Fibroblast of villous mesenchyme (primary cell): Measurements from ENCODE around the gene RGS19. TPM values are rescaled to one million over a fixed set of nuclear protein-coding genes. Genes with fewer than 3 reads are reported as not detected.

Experiments used
- DNase-seq: peaks from one replicate; pipeline ENCODE4 v3.0.0-alpha.2; 2010; ENCODE audit warnings: low read depth
- H3K4me3 ChIP-seq: 2 replicates; pipeline ENCODE4 v1.5.1; 2011; ENCODE audit warnings: low read depth, mild to moderate bottlenecking, low read length
- total RNA-seq: library from RNA; depleted of rRNA; stranded (reverse); fragments of >200 nt; gene quantifications from 2 replicates; pipeline ENCODE4 v1.2.3, GENCODE V29; 2012
- TF ChIP-seq, protein P1 (sequence below): IDR thresholded peaks from 2 replicates; pipeline ENCODE4 v1.5.1; 2012; ENCODE audit warnings: low read depth, mild to moderate bottlenecking, low read length; ENCODE audit not compliant: insufficient read depth

Gene RGS19
- total RNA-seq, 1 donor, result 13.0 TPM

DNA sequence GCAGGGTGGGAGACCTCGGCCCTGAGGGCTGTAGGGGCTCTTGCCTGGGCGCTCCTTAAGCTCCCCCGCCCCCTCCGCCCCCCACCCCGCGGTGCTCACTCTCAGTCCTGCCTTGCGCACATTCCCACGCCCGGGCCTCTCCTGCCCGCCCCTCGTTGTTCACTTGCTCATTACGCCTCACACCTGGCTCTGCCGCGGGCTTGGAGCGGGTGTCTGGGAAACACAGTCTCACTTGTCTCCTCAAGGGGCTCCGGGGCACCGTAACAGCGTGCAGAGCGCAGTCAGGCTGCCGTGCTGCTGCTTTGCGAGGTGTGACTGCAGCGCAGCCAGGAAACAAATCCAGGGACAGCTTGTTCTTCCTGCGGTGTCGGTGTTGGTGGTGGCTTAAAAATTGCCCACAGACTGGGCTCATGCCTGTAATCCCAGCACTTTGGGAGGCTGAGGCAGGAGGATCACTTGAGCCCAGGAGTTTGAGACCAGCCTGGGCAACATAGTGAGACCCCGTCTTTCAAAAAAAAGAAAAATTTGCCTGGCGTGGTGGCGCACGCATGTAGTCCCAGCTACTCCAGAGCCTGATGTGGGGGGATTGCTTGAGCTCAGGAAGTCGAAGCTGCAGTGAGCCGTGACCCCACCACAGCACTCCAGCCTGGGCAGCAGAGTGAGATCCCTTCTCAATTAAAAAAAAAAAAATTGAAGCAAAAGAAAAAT is 23.5 kb upstream of the RGS19 start:
- TF ChIP-seq, protein P1, sequence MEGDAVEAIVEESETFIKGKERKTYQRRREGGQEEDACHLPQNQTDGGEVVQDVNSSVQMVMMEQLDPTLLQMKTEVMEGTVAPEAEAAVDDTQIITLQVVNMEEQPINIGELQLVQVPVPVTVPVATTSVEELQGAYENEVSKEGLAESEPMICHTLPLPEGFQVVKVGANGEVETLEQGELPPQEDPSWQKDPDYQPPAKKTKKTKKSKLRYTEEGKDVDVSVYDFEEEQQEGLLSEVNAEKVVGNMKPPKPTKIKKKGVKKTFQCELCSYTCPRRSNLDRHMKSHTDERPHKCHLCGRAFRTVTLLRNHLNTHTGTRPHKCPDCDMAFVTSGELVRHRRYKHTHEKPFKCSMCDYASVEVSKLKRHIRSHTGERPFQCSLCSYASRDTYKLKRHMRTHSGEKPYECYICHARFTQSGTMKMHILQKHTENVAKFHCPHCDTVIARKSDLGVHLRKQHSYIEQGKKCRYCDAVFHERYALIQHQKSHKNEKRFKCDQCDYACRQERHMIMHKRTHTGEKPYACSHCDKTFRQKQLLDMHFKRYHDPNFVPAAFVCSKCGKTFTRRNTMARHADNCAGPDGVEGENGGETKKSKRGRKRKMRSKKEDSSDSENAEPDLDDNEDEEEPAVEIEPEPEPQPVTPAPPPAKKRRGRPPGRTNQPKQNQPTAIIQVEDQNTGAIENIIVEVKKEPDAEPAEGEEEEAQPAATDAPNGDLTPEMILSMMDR, result no peak
- no peak overlapping the region for H3K4me3 ChIP-seq
- no peak for DNase-seq

DNA sequence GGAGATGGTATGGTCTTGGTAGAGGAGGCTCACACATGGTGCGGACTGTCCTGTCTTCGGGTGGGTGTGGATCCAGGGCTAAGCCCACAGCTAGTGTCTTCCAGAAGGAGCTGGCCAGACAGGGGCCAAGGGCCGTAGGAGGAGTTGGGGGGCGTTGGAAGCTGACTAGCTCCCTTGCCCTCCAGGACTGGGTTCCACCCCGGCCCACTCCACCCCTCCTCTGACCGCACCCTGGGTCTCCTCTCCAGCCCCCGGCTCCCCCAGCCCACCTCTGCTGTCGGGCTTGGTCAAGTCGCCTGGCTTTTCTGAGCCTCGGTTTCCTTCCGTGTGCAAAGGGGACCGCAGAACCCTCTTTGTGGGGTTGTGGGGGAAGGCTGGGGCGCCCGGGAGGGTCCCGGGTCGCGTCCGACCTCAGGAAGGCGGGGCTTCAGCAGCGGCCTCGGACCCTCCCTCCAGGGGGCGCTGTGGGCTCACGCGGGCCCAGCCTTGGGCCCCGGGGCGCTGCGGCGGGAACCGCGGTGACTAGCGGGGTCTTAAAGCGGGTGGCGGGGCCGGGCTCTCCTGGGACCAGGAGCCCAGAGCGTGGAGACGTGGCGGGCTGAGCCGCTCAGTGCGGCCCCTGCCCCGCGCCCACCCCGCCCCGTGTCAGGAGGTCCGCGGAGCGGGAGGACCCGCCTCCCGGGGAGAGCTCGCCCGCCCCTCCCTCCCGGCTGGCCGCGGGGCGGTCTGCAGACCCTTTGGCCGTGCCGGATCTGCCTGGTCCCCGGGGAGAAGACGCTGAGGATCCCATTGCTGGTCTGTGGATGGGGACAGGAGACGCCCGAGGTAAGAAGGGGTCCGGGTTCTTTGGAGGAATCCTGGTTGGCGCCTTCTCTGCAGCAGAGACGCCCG is 22.7 kb upstream of the RGS19 start:
- peak overlapping the region; percentile 12 for H3K4me3 ChIP-seq
- peak; percentile 18 for DNase-seq
- TF ChIP-seq, protein P1, result peak; percentile 65

DNA sequence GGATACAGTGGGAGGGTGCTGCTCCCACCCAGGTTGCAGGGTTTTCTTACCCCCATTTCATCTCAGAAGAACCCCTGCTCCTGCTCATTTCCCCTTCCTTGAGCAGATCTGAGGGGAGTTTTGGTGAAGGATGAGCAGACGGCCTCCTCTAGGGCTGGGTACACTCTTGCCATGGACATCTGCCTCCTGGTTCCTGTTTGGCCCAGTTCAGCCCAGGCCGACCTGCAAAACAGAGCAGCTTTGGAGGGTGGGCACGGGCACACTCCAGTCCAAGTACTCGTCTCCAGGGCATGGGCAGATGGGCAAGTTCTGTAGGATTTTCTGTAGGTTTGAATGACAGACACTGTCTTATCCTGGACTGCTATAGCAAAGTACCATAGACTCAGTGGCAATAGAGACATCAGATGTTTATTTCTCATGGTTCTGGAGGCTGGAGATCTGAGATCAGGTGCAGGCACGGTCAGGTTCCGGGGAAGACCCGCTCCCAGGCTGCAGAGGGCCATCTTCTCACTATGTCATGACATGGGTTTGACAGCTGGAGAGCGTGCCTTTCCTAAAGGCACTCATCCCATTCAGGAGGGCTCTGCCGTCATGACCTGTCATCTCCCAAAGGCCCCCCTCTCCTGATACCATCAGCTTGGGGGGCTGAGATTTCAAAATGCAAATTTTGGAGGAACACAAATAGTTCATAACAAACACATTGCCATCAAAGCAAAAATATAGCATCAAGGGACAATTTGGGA is 21.8 kb upstream of the RGS19 start:
- no peak overlapping the region for H3K4me3 ChIP-seq
- TF ChIP-seq, protein P1, result no peak
- DNase-seq, result no peak

DNA sequence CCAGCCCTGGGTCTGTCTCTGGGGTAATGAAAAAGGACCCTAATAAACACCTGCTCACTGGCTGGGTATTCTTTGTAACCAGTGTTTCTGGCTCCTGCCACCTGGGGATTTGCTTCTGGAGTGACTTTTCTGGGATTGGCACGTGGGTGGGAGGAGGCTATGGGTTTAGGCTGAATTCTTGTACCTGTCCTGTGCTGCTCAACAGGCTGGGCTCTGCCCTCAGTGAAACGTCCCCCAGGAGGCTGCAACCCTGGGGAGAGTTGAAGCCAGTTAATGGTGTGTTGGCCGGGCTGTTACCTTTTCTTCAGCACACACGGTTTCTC is 21.2 kb upstream of the RGS19 start:
- DNase-seq, result no peak
- TF ChIP-seq, protein P1, result no peak
- no peak overlapping the region for H3K4me3 ChIP-seq

DNA sequence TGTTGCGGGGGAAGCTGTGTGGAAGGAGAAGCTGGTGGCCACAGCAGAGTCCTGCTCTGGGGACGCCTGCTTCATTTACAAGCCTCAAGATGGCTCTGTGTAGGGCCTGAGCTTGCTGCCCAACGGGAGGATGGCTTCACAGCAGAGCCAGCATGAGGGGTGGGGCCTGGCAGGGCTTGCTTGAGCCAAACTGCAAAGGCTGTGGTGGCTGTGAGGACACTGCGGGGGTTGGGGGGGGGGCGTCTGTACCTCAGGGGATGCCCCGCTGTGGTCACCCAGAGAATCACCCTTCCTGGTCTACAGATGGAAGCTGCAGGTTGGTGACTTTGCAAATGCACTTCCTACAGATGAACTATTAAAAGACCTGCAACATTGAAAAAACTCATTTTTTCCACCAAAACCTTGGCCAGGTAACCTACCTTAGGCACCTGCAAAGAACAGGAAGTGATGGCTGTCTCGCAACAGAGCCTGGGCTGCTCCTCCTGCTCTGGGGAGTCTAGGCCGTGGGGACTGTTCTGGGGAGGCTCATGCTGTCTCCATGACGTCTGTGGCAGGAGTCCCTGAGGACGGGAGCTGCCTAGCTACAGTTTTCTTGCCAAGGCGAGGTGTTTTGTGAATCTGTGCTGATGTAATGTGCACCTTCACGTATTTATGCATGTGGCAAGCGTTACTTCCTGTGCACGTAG is 20.7 kb upstream of the RGS19 start:
- TF ChIP-seq, protein P1, result no peak
- no peak overlapping the region for H3K4me3 ChIP-seq

DNA sequence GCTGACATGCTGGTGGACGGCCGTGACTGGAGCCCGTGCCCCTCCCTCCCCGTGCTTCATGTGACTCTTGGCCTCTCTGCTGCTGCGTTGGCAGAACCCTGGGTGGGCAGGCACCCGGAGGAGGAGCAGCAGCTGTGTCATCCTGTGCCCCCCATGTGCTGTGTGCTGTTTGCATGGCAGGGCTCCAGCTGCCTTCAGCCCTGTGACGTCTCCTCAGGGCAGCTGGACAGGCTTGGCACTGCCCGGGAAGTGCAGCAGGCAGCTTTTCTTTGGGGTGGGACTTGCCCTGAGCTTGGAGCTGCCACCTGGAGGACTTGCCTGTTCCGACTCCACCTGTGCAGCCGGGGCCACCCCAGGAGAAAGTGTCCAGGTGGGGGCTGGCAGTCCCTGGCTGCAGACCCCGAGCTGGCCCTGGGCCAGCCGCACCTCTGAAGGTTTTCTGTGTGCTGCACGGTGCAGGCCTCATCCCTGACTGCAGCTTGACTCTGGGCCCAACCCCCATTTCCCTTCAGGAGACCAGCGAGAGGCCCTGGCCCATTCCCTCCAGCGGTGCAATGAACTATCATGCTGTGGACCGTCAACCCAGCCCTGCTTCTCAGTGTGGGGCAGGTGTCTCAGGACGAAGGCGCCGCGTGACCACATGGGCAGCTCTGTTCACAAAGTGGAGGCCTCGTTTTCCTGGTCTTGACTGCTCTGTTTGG is 19.9 kb upstream of the RGS19 start:
- TF ChIP-seq, protein P1, result no peak
- no peak for DNase-seq
- no peak overlapping the region for H3K4me3 ChIP-seq

More for the DNA sequence above, 20.7 kb upstream of the RGS19 start:
- no peak for DNase-seq
